K562 (cell line): Measurements from ENCODE around the gene MC1R. TPM values are rescaled to one million over a fixed set of nuclear protein-coding genes. Genes with fewer than 3 reads are reported as not detected.
A peak's percentile ranks its signal among the peaks of the same experiment; 100 is the strongest.

ENCODE experiments used
- ETV5 ChIP-seq: sonication (generic); formaldehyde crosslinking; IDR thresholded peaks from 2 replicates; pipeline ENCODE4 v1.4.0; 2020; ENCODE audit warnings: low read depth, mild to moderate bottlenecking, missing genetic modification reagents
- KDM4B ChIP-seq, 2 experiments: fragments of 450-650 bp in 1 of 2; sonication (generic) in 1 of 2; IDR thresholded peaks; 2 replicates each; pipeline ENCODE4 v1.6.1; 2016 to 2017; ENCODE audit warnings: borderline replicate concordance in 2 of 2, antibody characterized with exemption in 1 of 2, low read depth in 1 of 2, mild to moderate bottlenecking in 1 of 2
- KLF10 ChIP-seq: fragments of 250-450 bp; sonication (Bioruptor Pico); IDR thresholded peaks from 2 replicates; pipeline ENCODE4 v1.6.1; 2021; ENCODE audit warnings: matching md5 sums
- MED1 ChIP-seq: sonication (generic); formaldehyde crosslinking; IDR thresholded peaks from 2 replicates; pipeline ENCODE4 v1.8.1; 2023; ENCODE audit warnings: missing genetic modification reagents, borderline replicate concordance
- SREBF1 ChIP-seq: fragments of 150-350 bp; IDR thresholded peaks from 2 replicates; pipeline ENCODE4 v1.6.1; 2014; ENCODE audit warnings: antibody characterized with exemption, low read depth, low read length, borderline replicate concordance
- SREBF2 ChIP-seq: sonication (generic); formaldehyde crosslinking; IDR thresholded peaks from 2 replicates; pipeline ENCODE4 v1.4.0; 2020; ENCODE audit warnings: mild to moderate bottlenecking, missing genetic modification reagents
- SRSF9 ChIP-seq: fragments of 200-400 bp; formaldehyde crosslinking; IDR thresholded peaks from 2 replicates; pipeline ENCODE4 v1.6.1; 2017; ENCODE audit warnings: low read depth, low read length, borderline replicate concordance
- THRAP3 ChIP-seq: fragments of 450-650 bp; IDR thresholded peaks from 2 replicates; pipeline ENCODE4 v1.6.1; 2016; ENCODE audit warnings: mild to moderate bottlenecking, inconsistent platforms, borderline replicate concordance
- TSC22D4 ChIP-seq: fragments of 450-650 bp; IDR thresholded peaks from 2 replicates; pipeline ENCODE4 v1.6.1; 2016; ENCODE audit warnings: missing genetic modification characterization, missing biosample characterization, control low read depth
- ZBTB1 ChIP-seq: sonication (generic); formaldehyde crosslinking; IDR thresholded peaks from 2 replicates; pipeline ENCODE4 v1.8.1; 2023; ENCODE audit warnings: missing genetic modification reagents, low read depth, mild to moderate bottlenecking, borderline replicate concordance
- ZC3H8 ChIP-seq: fragments of 450-650 bp; IDR thresholded peaks from 2 replicates; pipeline ENCODE4 v1.6.1; 2017
- ZNF143 ChIP-seq: sonication (generic); formaldehyde crosslinking; IDR thresholded peaks from 2 replicates; pipeline ENCODE4 v1.9.0; 2022; ENCODE audit warnings: mild to moderate bottlenecking, missing genetic modification reagents
- ZNF23 ChIP-seq: fragments of 250-450 bp; sonication (Bioruptor Pico); IDR thresholded peaks from 2 replicates; pipeline ENCODE4 v1.4.0; 2020; ENCODE audit warnings: mild to moderate bottlenecking
- polyA plus RNA-seq, 8 experiments: library from polyadenylated mRNA; depleted of rRNA in 4 of 8; stranded (reverse) in 5 of 8; unstranded in 3 of 8; fragments of >200 nt; fragmentation: Nextera tagmentation in 2 of 8; fragmentation: Illumina TruSeq in 1 of 8; extraction: Ambion mirVana in 2 of 8; extraction: Trizol in 1 of 8; gene quantifications; 2 replicates each; pipeline versions ENCODE4 v1.2.1 to v1.2.3, GENCODE V29; 2011 to 2014; ENCODE audit warnings: inconsistent platforms in 1 of 8, missing spikeins in 1 of 8
- total RNA-seq, 7 experiments: library from RNA; depleted of rRNA in 6 of 7; stranded (reverse); fragments of >200 nt in 6 of 7; fragmentation: Illumina TruSeq in 2 of 7; extraction: Trizol in 2 of 7; gene quantifications; 2 replicates each; pipeline versions ENCODE4 v1.2.1 to v1.2.3, GENCODE V29; 2011 to 2021; ENCODE audit warnings: low replicate concordance in 1 of 7
- TF ChIP-seq, protein P1 (sequence below): sonication (generic); formaldehyde crosslinking; IDR thresholded peaks from 2 replicates; pipeline ENCODE4 v1.8.0; 2022; ENCODE audit warnings: missing genetic modification reagents, mild to moderate bottlenecking, borderline replicate concordance
- TF ChIP-seq, protein P2 (sequence below): fragments of 250-450 bp; sonication (Bioruptor Pico); IDR thresholded peaks from 2 replicates; pipeline ENCODE4 v1.4.0; 2020; ENCODE audit warnings: mild to moderate bottlenecking, moderate library complexity
- TF ChIP-seq, protein P3 (sequence below): sonication (generic); formaldehyde crosslinking; IDR thresholded peaks from 2 replicates; pipeline ENCODE4 v1.8.1; 2023; ENCODE audit warnings: mild to moderate bottlenecking, missing genetic modification reagents, moderate library complexity
- TF ChIP-seq, protein P4 (sequence below): fragments of 200-800 bp; sonication (Bioruptor generic); IDR thresholded peaks from 2 replicates; pipeline ENCODE4 v1.6.1; 2017; ENCODE audit warnings: missing genetic modification characterization, missing compliant biosample characterization

MC1R gene
- total and polyA plus RNA-seq, 9 of the 15 experiments (the other 6 are each of a cell fraction or from before 2014, with no cell fraction given), result 0.14 to 5.3 (median 2.5) TPM; not detected in 1

DNA sequence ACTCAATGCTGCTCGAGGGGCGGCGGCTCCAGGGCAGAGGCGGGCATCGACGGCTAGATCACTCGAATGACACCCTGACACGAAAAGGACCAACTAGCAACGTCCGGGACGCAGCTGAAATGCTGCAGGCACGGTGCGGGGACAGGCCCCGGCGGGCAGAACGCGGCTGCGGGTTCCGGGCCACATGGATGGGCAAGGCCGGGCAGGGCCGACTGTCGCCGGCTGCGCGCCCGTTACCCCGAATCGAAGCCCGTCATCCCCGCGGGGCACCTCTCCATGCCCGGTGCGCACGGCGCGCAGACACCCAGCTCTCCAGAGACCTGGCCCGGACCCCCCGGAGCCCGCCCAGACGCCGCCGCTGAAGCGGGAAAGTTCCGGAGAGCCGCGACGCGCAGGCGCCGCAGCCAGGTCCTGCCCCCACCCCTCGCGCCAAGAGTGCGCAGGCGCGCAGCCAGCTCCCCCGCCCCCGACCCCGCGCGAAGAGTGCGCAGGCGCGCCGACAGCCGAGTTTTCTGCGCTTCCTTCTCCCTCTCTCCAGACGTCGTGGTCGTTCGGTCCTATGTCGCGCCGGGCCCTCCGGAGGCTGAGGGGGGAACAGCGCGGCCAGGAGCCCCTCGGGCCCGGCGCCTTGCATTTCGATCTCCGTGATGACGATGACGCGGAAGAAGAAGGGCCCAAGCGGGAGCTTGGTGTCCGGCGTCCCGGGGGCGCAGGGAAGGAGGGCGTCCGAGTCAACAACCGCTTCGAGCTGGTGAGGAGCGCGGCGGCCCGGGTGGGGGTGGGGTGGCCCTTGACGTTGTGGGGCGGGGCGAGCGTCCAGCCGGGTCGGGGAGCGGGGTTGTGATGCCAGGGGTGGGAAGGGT is 45.3 kb upstream of the MC1R start, which contains the start of gene TCF25 (continued):
- TF ChIP-seq SREBF2 (CRISPR knock-in tag) (no peak), SREBF1 (no peak), ETV5 (CRISPR knock-in tag) (peak; percentile 62; the same call in 1 of the 2 replicates), SRSF9 (no peak), KDM4B (IDR thresholded peaks at IDR 0.05; ENCODE audit: borderline replicate concordance in 2 of 2, low read depth in 1 of 2) (no peak), TSC22D4 (no peak), ZNF143 (CRISPR knock-in tag) (no peak), ZBTB1 (CRISPR knock-in tag) (no peak), THRAP3 (no peak), MED1 (CRISPR knock-in tag) (no peak), ZC3H8 (no peak), KLF10 (no peak), ZNF23 (CRISPR knock-in tag) (no peak)
- TF ChIP-seq, protein P1, sequence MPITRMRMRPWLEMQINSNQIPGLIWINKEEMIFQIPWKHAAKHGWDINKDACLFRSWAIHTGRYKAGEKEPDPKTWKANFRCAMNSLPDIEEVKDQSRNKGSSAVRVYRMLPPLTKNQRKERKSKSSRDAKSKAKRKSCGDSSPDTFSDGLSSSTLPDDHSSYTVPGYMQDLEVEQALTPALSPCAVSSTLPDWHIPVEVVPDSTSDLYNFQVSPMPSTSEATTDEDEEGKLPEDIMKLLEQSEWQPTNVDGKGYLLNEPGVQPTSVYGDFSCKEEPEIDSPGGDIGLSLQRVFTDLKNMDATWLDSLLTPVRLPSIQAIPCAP (CRISPR knock-in tag), result peak; percentile 59; the same call in 1 of the 2 replicates
- TF ChIP-seq, protein P2, sequence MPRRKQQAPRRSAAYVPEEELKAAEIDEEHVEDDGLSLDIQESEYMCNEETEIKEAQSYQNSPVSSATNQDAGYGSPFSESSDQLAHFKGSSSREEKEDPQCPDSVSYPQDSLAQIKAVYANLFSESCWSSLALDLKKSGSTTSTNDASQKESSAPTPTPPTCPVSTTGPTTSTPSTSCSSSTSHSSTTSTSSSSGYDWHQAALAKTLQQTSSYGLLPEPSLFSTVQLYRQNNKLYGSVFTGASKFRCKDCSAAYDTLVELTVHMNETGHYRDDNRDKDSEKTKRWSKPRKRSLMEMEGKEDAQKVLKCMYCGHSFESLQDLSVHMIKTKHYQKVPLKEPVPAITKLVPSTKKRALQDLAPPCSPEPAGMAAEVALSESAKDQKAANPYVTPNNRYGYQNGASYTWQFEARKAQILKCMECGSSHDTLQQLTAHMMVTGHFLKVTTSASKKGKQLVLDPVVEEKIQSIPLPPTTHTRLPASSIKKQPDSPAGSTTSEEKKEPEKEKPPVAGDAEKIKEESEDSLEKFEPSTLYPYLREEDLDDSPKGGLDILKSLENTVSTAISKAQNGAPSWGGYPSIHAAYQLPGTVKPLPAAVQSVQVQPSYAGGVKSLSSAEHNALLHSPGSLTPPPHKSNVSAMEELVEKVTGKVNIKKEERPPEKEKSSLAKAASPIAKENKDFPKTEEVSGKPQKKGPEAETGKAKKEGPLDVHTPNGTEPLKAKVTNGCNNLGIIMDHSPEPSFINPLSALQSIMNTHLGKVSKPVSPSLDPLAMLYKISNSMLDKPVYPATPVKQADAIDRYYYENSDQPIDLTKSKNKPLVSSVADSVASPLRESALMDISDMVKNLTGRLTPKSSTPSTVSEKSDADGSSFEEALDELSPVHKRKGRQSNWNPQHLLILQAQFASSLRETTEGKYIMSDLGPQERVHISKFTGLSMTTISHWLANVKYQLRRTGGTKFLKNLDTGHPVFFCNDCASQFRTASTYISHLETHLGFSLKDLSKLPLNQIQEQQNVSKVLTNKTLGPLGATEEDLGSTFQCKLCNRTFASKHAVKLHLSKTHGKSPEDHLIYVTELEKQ (CRISPR knock-in tag), result no peak
- TF ChIP-seq, protein P3, sequence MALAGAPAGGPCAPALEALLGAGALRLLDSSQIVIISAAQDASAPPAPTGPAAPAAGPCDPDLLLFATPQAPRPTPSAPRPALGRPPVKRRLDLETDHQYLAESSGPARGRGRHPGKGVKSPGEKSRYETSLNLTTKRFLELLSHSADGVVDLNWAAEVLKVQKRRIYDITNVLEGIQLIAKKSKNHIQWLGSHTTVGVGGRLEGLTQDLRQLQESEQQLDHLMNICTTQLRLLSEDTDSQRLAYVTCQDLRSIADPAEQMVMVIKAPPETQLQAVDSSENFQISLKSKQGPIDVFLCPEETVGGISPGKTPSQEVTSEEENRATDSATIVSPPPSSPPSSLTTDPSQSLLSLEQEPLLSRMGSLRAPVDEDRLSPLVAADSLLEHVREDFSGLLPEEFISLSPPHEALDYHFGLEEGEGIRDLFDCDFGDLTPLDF (CRISPR knock-in tag), result peak; percentile 65
- TF ChIP-seq, protein P4, sequence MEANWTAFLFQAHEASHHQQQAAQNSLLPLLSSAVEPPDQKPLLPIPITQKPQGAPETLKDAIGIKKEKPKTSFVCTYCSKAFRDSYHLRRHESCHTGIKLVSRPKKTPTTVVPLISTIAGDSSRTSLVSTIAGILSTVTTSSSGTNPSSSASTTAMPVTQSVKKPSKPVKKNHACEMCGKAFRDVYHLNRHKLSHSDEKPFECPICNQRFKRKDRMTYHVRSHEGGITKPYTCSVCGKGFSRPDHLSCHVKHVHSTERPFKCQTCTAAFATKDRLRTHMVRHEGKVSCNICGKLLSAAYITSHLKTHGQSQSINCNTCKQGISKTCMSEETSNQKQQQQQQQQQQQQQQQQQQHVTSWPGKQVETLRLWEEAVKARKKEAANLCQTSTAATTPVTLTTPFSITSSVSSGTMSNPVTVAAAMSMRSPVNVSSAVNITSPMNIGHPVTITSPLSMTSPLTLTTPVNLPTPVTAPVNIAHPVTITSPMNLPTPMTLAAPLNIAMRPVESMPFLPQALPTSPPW, result peak; percentile 86
